ENCODE results near the gene DPP10. TPM values are rescaled to one million over a fixed set of nuclear protein-coding genes. Genes with fewer than 3 reads are reported as not detected.
"Not testable (repeated sequence)": the region's sequence is repeated elsewhere in the genome, so short reads cannot be mapped to it uniquely, and the experiment has no call there.

The DPP10 gene
- total and polyA plus RNA-seq, 10 of the 15 experiments (the other 5 are each of a cell fraction or from before 2014, with no cell fraction given), result not detected

- no peak for TF ChIP-seq BCL3 (IDR thresholded peaks at IDR 0.05; ENCODE audit: borderline replicate concordance, insufficient read depth, low read depth, low read length, poor library complexity, severe bottlenecking)
Observed at GRCh38 chr2:114742245-114742644, 299.8 kb downstream of the DPP10 start (continued).

DNA sequence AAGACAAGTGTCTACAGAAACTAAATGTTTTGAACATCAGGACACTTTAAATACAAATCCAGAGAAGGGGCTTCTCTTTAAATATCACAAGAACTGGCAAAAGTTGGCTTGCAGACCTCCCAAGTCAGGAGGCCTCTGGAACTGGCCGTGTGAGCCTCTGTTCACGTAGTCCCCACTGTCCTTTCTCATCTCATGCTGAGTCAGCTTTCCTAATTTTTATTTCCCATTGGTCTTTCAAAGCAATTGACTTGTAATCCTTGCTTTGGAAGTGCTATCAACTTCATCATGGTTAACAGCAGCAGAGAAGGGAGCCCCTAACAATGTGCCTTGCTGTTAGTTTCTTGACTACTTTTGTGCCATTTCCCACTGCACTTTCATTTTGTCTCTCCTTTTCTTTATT lies 303.3 kb downstream of the DPP10 start:
- H3K4me1 ChIP-seq (ENCODE audit: control insufficient read depth, insufficient read depth, low read length), result no peaks in the 10 kb centered on the region
- FAIRE-seq (no peak), DNase-seq (ENCODE audit: low read depth, low spot score) (no peak), ATAC-seq (no peak)
- no TSS peak for BruUV-seq (replicated peaks)
- no peak overlapping the region for H3K9ac ChIP-seq (ENCODE audit: control insufficient read depth, insufficient read depth, low read length)
- no peaks in the 10 kb centered on the region for H3K36me3 ChIP-seq (ENCODE audit: control insufficient read depth in 2 of 2, insufficient read depth in 2 of 2, low read length in 1 of 2)
- in situ Hi-C loops (cut with MboI), result no loop called here
- WGBS (ENCODE audit: insufficient coverage, insufficient replicate concordance, low lambda C conversion rate, missing lambda C conversion rate), result 53% methylated on average over 2 of the region's 2 CpGs
- H2AFZ ChIP-seq (ENCODE audit: control insufficient read depth, low read depth, low read length), result no peak overlapping the region
- H3K79me2 ChIP-seq (ENCODE audit: control insufficient read depth, insufficient read depth, low read length), result no peaks in the 10 kb centered on the region
- ChIA-PET RAD21 (ENCODE audit: unreplicated experiment) (no interaction called here), CTCF (no interaction called here), SMC1A (ENCODE audit: uncharacterized antibody, unreplicated experiment) (no interaction called here), POLR2A (no interaction called here)
- H3K27me3 ChIP-seq (replicated peaks in 1 of 2; ENCODE audit: control insufficient read depth in 2 of 2, insufficient read depth in 2 of 2, low read length in 1 of 2), result no peaks in the 10 kb centered on the region
- H3K4me2 ChIP-seq (ENCODE audit: control insufficient read depth, insufficient read depth), result no peak overlapping the region
- H3K9me3 ChIP-seq (replicated peaks; ENCODE audit: control insufficient read depth, insufficient read depth, low read length), result no peaks in the 10 kb centered on the region
- no peak overlapping the region for H3K27ac ChIP-seq (ENCODE audit: control insufficient read depth, insufficient read depth)
- intact Hi-C loops (cut with micrococcal nuclease; ENCODE audit: unreplicated experiment), result no loop called here
- H4K20me1 ChIP-seq (ENCODE audit: control insufficient read depth, insufficient read depth), result no peaks in the 10 kb centered on the region
- no peak overlapping the region for H3K4me3 ChIP-seq
- no peak for TF ChIP-seq BRCA1 (IDR thresholded peaks at IDR 0.05; ENCODE audit: low read depth, low read length)
- TF ChIP-seq RFX5 (IDR thresholded peaks at IDR 0.05; ENCODE audit: low read depth, low read length), result no peak
- no peak for TF ChIP-seq NFYB (IDR thresholded peaks at IDR 0.05; ENCODE audit: insufficient read depth, low read depth, low read length)
- no peak for TF ChIP-seq NBN (IDR thresholded peaks at IDR 0.05)
- TF ChIP-seq HCFC1 (IDR thresholded peaks at IDR 0.05; ENCODE audit: low read length), result no peak

GRCh38 chr2:114748175-114748574 lies 305.7 kb downstream of the DPP10 start:
- RAD21 ChIA-PET (ENCODE audit: unreplicated experiment); H4K20me1 ChIP-seq (ENCODE audit: control insufficient read depth, insufficient read depth); H3K4me1 ChIP-seq (ENCODE audit: control insufficient read depth, insufficient read depth, low read length); BruUV-seq (replicated peaks); H3K27me3 ChIP-seq (replicated peaks in 1 of 2; ENCODE audit: control insufficient read depth in 2 of 2, insufficient read depth in 2 of 2, low read length in 1 of 2); ATAC-seq; H3K4me3 ChIP-seq; H3K27ac ChIP-seq (ENCODE audit: control insufficient read depth, insufficient read depth); in situ Hi-C loops (cut with MboI); H3K9ac ChIP-seq (ENCODE audit: control insufficient read depth, insufficient read depth, low read length); H2AFZ ChIP-seq (ENCODE audit: control insufficient read depth, low read depth, low read length); SMC1A ChIA-PET (ENCODE audit: uncharacterized antibody, unreplicated experiment); H3K36me3 ChIP-seq (ENCODE audit: control insufficient read depth in 2 of 2, insufficient read depth in 2 of 2, low read length in 1 of 2); FAIRE-seq; CTCF ChIA-PET; intact Hi-C loops (cut with micrococcal nuclease; ENCODE audit: unreplicated experiment); POLR2A ChIA-PET; H3K9me3 ChIP-seq (replicated peaks; ENCODE audit: control insufficient read depth, insufficient read depth, low read length); H3K4me2 ChIP-seq (ENCODE audit: control insufficient read depth, insufficient read depth); H3K79me2 ChIP-seq (ENCODE audit: control insufficient read depth, insufficient read depth, low read length); DNase-seq (ENCODE audit: low read depth, low spot score): not testable (repeated sequence)
- WGBS (ENCODE audit: insufficient coverage, insufficient replicate concordance, low lambda C conversion rate, missing lambda C conversion rate), result 5% methylated on average over 4 of the region's 5 CpGs

Data from GM12878 (cell line).